Measurements from ENCODE around the gene PRDM11.

Gene PRDM11

DNA sequence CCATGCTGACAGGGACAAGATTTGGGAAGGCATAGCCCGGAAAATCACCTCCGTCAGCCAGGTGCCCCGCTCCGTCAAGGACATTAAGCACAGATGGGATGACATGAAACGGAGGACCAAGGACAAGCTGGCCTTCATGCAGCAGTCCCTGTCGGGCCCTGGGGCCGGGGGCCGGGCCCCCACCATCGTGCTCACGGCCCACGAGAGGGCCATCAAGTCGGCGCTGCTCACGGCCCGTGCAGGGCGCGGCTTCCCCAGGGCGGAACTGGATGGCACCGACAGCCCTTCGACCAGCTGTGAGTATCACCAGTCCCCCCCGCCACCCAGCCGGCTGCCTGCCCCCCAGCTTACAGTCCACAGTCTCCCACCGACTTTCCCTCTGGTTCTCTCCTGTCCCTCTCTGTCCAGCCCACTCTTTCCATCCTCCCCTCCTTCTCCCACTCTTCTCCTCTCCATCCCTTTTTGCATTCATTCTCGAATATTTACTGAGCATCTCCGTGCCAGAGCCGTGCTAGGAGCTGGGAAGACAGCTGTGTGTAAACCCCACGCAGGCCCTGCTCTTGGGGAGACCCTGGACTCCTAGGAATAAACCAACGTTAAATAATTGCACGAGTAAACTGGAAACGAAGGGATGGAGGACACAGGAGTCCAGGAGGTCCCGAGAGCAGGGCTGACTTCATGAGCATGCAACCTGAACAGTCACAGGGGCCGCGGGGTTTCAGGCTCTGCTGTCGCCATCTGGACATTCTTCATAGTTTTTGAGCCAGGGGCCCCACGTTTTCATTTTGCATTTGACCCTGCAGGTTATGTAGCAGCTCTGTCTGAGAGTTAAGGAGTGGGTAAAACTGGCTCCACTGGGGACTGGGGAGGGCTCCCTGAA lies 62.8 kb downstream of the PRDM11 start:
- DNase-seq (ENCODE audit: low read depth in 1 of 2, low spot score in 1 of 2), result no peak

DNA sequence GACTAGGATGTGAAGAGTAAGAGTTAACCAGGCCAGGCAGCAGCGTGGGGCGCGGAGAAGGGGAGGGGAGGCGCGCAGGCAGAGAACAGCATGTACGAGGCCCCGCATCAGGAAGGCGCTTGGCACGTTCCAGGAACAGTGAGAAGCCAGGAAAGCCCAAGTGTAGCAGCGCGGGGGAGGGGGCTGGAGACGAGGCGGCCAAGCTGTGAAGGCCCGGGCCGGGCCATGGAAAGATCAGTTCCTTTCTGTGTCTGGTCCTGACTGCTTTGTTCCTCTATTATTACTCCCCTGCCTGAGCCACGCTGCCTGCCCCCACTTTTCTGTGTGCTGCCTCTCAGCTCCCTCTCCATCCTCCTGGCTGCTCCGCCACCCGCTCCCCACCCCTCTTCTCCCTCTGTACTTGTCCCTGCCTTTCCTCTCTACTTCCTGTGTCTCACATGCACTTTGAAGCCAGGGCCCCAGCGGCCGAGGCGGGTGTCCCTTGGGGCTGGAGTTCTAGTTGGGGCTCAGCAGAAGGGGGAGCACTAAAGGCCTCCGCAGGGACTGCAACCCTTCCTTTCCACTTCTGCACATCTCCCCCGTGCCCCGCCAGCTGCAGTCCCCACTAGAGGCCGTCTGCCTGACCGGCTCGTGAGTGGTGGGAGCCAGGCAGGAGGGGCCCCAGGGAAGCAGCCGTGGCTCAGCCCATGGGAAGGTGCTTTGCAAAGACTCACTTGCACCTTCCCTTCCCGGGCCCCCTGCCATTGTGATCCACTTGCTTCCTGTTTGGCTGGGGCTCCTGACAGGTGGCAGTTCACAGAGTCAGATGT lies 63.7 kb downstream of the PRDM11 start:
- no peak for DNase-seq (ENCODE audit: low read depth in 1 of 2, low spot score in 1 of 2)

DNA sequence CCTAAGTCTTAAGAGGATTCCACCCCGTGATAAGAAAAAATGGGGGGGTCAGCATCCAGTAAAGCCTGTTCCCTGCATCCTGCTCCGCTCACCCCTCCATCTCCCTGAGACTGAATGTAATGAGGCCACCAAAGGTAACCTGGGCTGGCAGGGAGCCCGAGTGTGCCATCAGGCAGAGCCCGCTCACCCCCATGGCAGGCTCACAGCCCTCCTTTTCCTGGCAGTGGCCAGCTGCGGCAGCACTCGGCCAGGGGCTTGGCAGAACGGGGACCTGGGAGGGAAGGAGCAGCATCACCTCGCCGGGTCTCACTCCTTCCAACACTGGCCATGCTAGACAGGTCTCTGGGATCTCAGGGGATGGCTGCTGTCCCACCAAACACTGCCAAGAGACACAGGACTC lies 64.4 kb downstream of the PRDM11 start:
- DNase-seq (ENCODE audit: low read depth in 1 of 2, low spot score in 1 of 2), result no peak

DNA sequence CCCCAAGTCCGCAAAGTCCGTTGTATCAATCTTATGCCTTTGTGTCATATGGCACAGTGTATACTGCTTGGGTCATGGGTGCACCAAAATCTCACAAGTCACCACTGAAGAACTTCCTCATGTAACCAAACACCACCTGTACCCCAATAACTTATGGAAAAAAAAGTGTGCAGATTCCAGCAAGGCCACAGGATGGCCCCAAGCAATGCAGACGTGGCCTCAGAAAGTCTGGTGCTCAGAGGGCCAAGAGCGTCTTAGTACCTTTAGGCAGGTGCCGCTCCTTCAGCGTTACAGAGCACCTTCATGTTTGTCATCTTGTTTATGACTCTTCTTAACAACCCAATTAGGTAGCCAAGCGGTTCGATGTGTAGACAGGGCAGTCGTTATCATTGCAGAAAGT lies 65.3 kb downstream of the PRDM11 start:
- no peak for DNase-seq (ENCODE audit: low read depth in 1 of 2, low spot score in 1 of 2)

DNA sequence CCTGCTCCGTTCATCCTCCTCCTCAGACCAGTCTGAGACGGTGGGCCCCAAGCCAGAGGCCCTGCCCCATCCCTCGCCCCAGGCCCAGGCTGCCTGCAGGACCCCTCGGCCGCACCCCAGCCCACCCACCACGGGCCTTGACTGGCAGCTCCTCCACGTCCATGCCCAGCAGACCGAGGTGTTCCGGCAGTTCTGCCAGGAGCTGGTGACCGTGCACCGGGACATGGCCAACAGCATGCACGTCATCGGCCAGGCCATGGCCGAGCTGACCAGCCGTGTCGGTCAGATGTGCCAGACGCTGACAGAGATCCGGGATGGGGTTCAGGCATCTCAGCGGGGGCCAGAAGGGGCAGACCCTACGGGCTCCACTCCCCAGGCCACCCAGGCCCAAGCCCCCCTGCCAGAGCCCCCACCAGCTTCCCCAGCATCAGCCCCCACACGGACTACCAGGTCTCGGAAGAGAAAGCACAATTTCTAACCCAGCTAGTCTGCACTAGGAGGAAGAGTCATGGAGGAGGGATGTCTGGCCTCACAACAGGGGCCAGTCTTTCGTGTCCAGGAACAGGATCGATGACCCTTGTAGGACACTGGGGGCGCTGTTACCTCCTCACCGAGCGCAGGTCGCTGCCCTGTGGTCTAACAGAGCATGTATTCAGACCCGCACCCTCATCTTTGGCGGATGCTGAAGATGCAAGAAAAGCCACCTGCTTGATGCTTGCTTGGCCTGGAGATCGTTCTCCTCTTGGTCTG lies 66.3 kb downstream of the PRDM11 start:
- no peak for DNase-seq (ENCODE audit: low read depth in 1 of 2, low spot score in 1 of 2)

DNA sequence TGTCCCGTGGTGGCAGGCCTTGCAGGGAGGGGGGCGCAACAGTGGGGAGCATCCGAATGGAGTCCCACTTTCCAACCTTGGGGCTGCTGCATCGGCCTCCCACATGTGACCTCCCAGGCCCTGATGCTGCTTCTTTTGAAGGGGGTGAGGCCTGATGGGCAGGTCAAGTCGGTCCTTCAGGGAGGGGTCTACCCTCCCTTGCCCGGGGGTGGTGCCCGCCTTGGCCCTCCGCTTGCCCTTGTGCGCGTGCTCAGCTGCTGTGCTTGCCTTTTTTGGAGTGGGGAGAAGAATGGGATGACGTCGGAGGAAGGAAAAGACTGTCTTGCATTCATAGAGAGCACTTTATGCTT lies 66.9 kb downstream of the PRDM11 start:
- DNase-seq (ENCODE audit: low read depth in 1 of 2, low spot score in 1 of 2), result no peak

DNA sequence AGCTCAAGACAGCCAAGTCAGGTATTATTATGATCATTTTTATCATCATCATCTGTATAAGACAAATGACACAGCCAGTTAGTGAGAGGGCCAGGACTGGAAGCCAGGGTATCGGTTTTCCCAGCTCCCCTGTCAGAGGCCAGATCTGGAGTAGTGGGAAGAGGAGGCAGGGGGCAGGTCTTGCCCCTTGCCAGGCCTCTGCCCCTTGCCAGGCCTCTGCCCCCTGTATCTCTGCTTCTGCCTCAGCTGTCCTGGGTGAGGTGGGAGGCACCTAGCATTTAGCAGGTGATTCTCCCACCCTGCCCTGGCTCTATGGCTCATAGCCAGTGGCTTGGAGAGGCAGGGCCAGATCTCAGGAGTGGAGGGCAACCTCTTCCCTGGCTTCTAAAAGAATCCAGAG lies 67.3 kb downstream of the PRDM11 start:
- no peak for DNase-seq (ENCODE audit: low read depth in 1 of 2, low spot score in 1 of 2)

DNA sequence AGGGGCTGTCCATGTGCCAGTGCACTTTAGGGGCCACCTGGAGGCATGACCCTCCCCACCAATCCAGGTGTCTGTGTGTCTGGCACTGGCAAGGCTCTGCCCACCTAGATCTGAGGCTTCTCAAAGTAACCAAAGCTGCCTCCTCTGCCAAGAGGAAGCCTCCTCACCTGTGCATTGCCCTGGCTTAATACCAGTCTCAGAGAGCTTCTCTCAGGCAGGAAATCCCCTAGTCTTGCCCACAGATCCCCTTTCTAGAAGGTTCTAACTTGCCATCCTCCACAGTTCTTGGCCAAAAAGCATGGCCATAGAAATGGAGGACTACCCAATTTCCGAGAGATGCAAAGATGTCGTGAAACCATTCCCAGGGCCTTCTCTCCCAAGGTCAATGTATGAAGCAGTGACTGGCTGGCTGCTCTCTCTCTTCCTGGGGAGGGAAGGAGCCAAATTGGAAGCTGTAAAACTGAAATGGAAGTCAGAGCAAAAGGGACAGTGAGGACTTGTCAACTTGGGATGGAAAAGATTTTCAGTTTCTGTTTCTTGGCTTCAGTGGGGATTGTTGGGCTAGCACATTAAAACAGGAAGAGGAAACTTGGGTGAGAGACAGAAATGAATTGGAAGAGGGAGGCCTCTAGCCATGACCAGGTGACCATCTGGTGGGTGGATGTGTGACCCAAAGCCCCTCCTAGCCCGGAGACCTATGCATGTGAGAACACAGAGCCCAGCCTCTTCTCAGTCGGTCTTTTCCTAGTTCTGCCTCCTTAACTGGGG lies 68.8 kb downstream of the PRDM11 start:
- DNase-seq (ENCODE audit: low read depth in 1 of 2, low spot score in 1 of 2), result no peak

DNA sequence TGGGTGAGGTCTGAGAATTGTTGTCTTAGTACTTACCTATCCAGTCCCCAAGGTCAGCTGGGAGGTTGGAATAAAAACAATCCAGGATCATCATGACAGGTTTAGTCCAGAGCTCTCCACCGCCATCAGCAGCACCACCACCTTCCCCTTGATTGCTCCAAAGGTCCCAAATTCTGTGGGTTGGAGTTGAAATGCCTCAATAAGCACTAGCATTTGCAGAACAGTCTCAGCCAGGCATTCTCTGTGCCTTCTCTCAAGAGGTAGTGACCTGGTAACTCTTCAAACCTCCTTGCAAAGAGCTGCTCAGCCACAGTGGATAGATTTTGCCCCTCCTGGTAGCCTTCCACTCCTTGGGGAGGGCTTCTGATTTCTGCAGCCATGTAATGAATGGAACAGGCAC lies 69.6 kb downstream of the PRDM11 start:
- DNase-seq (ENCODE audit: low read depth in 1 of 2, low spot score in 1 of 2), result no peak

DNA sequence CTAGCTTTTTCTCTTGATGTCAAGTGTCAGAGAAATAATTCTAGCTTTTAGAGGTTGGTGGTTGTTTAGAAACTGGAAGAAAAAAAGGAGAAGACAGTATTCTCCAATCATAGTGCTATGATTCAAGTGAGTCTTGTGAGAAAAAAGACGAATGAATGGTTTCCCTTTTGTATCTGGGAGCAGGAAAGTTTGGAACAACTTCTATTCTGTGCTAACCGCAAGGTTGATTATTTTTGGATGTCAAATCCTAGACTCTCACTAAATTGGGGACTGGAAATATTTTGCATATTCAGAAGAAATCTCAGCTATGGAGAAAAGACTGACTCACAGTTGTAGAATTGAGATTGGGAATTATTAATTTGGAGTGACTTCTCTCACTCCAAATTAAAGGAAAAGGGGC lies 70.5 kb downstream of the PRDM11 start:
- no peak for DNase-seq (ENCODE audit: low read depth in 1 of 2, low spot score in 1 of 2)

DNA sequence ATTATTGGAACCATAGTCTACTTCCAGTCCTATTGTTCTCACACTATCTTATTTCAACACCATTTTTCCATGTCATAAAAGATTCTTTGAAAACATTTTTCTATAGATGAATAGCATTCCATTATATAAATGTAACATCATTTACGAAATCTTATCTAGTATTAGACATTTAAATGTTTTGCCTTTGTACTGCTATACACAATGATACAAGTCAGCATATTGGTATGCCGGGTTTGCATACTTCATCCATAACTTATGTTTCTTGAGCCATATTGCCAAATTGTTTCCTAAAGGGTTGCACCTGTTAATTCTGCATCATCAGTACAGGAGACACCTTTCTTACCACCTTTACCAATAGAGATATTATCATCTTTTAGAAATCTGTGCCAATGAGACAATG lies 71.6 kb downstream of the PRDM11 start:
- DNase-seq (ENCODE audit: low read depth in 1 of 2, low spot score in 1 of 2), result no peak

DNA sequence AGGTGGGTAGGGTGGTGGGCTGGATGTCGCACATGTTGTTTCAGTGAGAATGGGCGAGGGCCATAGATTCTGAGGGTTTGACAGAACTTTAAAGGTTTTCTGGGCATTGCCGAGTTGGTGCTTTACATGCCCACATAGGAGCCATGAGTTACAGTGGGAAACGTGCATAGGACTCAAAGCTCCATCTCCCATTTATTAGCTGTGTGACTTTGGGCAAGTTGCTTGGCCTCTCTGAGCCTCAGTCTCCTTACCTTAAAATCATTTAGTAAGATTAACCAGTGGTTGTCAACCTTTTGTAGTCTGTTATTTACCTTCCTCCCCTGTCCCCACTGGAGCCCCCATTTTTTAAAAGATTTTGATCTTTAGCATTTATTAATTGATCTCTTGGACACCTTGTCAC lies 72.3 kb downstream of the PRDM11 start:
- no peak for DNase-seq (ENCODE audit: low read depth in 1 of 2, low spot score in 1 of 2)

DNA sequence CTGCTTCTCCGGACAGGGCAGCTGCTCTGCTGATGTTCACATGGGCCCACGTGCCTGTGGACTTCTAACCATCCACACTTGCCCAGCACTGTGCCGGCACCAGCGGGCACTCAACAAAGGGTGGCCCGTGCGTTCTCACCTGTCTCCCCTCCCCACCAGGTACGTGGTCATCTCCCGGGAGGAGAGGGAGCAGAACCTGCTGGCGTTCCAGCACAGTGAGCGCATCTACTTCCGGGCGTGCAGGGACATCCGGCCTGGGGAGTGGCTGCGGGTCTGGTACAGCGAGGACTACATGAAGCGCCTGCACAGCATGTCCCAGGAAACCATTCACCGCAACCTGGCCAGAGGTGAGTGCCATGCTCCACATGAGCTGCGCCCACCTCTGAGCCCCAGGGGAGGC lies 73.0 kb downstream of the PRDM11 start:
- DNase-seq (ENCODE audit: low read depth in 1 of 2, low spot score in 1 of 2), result no peak

DNA sequence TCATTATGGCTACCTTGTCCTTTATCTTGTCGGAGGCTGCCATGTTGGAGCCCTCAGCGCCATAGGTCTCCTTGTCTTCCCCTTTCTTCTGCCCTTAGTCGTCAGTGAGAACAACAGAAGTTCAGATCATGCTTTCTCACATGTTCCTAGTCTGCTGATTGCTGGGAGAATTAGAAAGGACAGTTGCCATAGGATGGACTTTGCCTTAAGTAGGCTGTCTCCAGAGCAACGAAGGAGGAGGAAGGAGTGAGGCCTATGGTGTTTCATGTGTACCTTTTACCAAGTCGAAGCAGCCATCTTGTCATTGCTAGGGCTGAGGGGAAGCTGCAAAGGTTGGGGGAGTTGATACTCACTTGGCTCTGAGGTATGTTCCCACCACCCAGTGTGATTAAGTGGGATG lies 77.1 kb downstream of the PRDM11 start:
- no peak for DNase-seq (ENCODE audit: low read depth in 1 of 2, low spot score in 1 of 2)

DNA sequence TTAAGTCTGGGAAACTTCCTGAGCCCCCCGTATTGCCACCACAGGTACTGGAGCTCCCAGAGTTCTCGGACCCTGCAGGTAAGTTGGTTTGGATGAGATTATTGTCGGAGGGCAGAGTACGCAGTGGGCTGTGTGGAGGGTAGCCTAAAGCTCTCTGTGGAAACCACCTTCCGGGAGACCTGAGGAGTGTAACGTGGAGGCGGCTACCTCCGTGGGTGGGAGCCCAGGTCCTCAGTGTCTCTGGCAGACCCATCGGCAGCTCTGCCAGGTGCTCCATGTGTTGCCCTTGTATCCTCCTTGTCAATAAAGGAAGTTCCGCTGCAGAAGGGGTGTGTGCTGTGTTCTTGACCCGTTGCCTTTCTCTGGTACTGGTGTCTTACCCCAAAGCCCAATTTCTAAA lies 78.3 kb downstream of the PRDM11 start:
- no peak for DNase-seq (ENCODE audit: low read depth in 1 of 2, low spot score in 1 of 2)

DNA sequence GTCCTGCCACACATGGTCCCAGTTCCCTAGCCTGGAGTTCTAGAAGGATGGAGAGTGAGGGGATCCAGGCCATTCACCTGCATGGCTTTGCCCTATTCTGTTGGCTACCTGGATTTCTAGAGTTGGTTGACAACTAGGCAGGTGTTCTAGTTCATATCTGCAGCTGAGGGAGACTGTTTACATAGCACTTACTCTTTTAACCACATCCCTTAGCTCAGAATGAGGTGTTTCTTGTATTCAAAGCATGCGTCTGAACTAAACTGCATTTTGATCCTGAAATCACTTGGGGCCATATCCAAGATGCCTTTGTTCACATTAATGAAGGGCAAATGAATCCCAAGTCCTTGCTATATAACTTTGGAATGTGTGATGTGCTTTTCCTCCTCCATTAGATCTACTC lies 78.8 kb downstream of the PRDM11 start:
- DNase-seq (ENCODE audit: low read depth in 1 of 2, low spot score in 1 of 2), result no peak

DNA sequence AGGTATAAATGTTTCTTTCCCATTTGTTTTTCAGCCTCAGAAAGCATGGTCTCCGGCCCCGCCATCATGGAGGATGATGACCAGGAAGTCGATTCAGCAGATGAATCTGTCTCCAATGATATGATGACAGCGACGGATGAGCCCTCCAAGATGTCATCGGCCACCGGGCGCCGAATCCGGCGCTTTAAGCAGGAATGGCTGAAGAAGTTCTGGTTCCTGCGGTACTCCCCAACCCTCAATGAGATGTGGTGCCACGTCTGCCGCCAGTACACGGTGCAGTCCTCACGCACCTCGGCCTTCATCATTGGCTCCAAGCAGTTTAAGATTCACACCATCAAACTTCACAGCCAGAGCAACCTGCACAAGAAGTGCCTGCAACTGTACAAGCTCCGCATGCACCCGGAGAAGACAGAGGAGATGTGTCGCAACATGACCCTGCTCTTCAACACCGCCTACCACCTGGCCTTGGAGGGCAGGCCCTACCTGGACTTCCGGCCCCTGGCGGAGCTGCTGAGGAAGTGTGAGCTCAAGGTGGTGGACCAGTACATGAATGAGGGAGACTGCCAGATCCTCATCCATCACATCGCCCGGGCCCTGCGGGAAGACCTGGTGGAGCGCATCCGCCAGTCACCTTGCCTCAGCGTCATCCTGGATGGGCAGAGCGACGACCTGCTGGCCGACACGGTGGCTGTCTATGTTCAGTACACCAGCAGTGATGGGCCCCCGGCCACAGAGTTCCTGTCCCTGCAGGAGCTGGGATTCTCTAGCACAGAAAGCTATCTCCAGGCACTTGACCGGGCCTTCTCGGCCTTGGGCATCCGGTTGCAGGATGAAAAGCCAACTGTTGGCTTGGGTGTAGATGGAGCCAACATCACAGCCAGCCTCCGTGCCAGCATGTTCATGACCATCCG lies 79.8 kb downstream of the PRDM11 start:
- no peak for DNase-seq (ENCODE audit: low read depth in 1 of 2, low spot score in 1 of 2)

DNA sequence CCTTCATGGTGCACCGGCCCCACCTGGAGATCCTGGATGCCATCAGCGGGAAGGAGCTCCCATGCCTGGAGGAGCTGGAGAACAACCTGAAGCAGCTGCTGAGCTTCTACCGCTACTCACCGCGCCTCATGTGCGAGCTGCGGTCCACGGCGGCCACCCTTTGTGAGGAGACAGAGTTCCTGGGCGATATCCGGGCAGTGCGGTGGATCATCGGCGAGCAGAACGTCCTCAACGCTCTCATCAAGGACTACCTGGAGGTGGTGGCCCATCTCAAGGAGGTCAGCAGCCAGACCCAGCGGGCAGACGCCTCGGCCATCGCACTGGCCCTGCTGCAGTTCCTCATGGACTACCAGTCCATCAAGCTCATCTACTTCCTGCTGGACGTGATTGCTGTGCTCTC lies 80.5 kb downstream of the PRDM11 start:
- DNase-seq (ENCODE audit: low read depth in 1 of 2, low spot score in 1 of 2), result no peak

DNA sequence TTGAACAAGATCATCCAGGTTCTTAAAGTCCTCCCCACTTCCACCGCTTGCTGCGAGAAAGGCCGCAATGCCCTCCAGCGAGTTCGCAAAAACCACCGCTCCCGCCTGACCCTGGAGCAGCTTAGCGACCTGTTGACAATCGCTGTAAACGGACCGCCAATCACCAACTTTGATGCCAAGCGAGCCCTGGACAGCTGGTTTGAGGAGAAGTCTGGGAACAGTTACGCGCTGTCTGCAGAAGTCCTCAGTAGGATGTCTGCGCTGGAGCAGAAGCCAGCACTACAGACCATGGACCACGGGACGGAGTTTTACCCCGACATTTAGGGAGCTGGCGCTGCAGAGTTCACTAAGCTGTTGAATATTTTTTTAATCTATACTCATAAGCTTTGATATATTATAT lies 81.4 kb downstream of the PRDM11 start:
- DNase-seq (ENCODE audit: low read depth in 1 of 2, low spot score in 1 of 2), result no peak

DNA sequence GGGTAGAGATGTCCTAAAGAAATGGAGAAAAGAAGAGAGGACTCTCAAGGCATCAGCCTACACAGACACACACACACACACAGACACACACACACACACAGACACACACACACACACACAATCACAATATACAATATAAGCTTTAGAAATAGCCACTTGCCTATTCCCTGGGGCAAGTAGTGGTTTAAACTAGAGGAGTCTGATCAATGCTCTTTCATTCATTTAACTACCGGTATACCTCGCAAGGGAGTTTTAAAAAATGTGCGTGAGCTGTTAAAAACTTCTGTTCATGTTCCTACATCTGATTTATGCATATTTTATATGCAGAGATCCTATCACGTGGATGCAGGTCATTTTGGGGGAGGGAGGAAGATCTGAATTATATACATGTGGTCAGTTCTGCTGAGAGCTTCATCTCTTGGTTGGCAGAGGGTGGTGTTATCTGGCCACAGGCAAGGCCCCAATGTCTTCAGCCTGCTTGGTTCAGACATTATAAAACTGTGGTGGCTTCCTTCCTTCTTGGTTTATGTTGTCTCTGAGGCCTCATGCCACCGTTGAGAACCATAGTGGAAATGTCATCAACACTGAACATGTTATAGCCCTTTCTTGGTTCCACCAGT lies 83.1 kb downstream of the PRDM11 start:
- no peak for DNase-seq (ENCODE audit: low read depth in 1 of 2, low spot score in 1 of 2)
